Measurements from ENCODE around the gene KIN. TPM values are rescaled to one million over a fixed set of nuclear protein-coding genes. Genes with fewer than 3 reads are reported as not detected.
"Not testable (repeated sequence)": the region's sequence is repeated elsewhere in the genome, so short reads cannot be mapped to it uniquely, and the experiment has no call there.

Gene KIN, protein sequence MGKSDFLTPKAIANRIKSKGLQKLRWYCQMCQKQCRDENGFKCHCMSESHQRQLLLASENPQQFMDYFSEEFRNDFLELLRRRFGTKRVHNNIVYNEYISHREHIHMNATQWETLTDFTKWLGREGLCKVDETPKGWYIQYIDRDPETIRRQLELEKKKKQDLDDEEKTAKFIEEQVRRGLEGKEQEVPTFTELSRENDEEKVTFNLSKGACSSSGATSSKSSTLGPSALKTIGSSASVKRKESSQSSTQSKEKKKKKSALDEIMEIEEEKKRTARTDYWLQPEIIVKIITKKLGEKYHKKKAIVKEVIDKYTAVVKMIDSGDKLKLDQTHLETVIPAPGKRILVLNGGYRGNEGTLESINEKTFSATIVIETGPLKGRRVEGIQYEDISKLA
- total RNA-seq (2014; rRNA removed; shearing (Covaris generic)): 12.4 and 15.4 TPM in 2 replicates

DNA sequence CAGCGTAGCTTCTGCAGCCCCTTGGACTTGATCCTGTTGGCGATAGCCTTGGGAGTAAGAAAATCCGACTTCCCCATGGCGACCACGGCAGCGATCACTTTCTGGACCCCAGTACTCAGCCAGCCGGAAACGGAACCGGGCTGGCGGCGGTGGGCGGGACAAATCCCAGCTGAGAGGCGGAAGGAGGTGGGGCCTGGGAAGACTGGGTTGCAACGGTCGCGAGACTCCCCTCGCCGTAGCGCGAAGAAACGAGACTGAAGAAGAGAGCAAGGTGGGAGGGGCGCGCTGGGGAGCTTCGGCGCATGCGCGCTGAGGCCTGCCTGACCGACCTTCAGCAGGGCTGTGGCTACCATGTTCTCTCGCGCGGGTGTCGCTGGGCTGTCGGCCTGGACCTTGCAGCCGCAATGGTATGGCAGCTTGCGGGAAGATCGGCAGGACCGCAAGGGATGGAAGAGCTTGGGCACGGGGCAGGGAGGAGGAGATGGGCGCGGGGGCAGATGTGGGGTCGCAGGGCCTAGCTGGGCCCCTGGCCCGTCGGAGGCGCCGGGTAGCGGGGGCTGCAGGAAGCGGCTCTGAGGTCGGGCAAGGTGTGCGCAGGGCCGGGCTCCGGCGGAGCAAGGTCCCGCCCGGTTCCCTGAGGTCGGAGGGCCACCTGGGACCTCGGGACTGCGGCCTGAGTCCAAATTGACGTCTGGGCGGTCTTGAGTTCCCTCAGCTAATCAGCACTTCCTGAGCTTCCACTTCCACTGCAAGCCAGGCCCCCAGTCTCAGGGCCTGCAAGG lies at the start of gene KIN, which contains the start of gene ATP5F1C:
TSS of gene KIN (minus strand) at position 137 of the 782 bp plus-strand sequence. CDS start at position 77, 60 bp downstream.
TSS of gene ATP5F1C (plus strand) at position 321 of the 782 bp plus-strand sequence. CDS start at position 352, 31 bp downstream.
- DNase-seq (ENCODE audit: low spot score): peak; percentile 98
- in situ Hi-C loops (cut with HindIII; ENCODE audit: low sequenced_read_pairs): no loop called here

DNA sequence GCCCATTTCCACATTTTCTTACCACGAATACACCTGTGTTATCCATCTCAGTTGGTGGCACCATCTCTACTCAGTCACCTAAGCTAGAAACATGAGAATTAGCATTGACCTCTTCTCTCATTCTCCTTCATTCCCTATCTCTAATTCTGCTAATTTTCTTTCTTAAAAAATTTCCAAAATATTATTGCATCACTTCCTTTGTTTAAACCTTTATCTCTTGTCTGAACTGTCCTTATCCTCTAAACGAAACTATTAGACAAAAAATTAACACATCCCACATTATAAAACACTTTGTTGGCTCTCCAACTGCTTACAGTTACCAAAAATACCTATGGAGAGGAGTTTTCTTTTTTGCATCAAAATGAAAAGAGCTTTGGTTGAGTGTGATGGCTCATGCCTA lies 48.8 kb upstream of the KIN start:
- DNase-seq (ENCODE audit: low spot score): no peak
- in situ Hi-C loops (cut with HindIII; ENCODE audit: low sequenced_read_pairs): no loop called here

DNA sequence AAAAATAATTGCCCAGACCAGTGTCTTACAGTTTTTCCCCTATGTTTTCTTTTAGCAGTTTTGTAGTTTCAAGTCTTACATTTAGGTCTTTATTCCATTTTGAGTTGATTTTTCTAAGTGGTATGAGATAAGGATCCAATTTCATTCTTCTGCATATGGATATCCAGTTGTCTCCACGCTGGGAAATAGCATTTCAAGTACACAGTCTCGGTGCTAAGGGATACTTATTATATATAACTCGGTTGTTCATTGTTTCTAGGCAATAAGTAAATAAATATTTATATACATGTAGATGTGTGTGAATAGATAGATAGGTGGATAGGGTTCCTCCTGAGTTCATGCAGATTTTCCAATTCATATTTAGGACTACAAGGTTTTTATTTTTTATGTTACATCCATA lies 46.5 kb upstream of the KIN start:
- DNase-seq (ENCODE audit: low spot score): no peak
- in situ Hi-C loops (cut with HindIII; ENCODE audit: low sequenced_read_pairs): no loop called here

DNA sequence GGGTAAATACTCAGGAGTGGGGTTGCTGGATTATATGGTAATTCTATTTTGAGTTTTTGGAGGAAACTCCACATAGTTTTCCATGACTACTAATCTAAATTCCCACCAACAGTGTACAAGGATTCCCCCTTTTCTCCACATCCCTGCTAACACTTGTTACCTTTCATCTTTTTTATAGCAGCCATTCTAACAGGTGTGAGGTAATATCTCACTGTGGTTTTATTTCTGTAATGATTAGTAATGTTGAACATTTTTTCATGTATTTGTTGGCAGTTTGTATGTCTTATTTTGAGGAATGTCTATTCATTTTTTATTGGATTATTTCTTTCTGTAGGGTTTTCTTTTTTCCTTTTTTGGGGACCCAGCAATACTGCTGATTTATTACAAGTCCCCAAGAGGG lies 45.4 kb upstream of the KIN start:
- DNase-seq (ENCODE audit: low spot score): no peak
- in situ Hi-C loops (cut with HindIII; ENCODE audit: low sequenced_read_pairs): no loop called here

DNA sequence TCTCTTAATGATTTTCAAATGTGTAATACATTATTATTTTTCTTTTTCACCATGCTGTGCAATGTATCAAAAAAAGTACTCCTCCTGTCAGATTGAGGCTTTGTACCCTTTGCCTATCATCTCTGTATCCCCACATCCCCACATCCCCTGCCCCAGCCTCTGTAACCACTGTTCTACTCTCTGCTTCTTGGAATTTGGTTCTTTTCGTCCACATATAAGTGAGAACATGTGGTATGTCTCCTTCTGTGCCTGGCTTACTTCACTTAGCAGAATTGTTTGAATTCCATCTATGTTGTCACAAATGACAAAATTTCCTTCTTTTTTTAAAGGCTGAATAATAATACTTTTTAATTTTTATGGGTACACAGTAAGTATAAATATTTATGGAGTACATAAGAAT lies 44.3 kb upstream of the KIN start:
- in situ Hi-C loops (cut with HindIII; ENCODE audit: low sequenced_read_pairs): no loop called here

DNA sequence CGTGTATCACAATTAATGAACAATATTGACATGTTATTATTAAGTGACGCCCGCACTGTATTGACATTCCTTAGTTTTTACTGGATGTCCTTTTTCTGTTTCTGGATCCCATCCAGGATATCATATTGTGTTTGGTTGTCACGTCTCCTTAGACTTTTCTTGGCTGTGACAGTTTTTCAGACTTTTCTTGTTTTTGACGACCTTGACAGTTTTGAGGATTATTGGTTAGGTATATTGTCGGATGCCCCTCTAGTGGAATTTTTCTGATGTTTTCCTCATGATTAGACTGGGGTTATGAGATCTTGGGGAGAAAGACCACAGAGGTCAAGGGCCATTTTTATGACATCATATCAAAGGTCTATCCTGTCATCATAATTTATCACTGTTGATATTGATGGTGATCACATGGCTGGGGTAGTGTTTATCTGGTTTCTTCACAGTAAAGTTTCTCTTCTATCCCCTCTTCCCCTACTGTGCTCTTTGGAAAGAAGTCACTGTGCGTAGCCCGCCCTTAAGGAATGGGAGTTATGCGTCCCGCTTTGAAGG lies 41.6 kb upstream of the KIN start:
- in situ Hi-C loops (cut with HindIII; ENCODE audit: low sequenced_read_pairs): no loop called here
- DNase-seq (ENCODE audit: low spot score): no peak

More for the DNA sequence above, 44.3 kb upstream of the KIN start:
- DNase-seq (ENCODE audit: low spot score): no peak

DNA sequence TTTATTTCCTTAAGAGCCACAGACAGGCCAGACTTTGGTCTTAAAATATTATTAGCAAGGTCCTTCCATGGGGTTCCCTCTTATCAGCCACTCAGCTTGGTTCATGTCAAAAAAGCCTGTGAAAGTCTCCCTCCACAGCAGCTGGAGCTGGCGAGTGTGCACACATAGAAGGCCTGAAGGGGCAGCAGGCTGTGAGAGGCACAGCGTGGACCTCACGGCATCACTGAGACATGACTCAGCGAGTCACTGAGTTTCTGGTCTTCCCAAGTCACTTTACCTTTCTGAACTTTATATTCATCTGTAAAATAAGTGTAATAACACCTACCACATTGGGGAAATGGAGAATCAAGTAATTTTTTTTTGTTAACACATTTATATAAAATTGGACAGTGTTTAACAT lies 39.2 kb upstream of the KIN start:
- no peak for DNase-seq (ENCODE audit: low spot score)
- in situ Hi-C loops (cut with HindIII; ENCODE audit: low sequenced_read_pairs): no loop called here

DNA sequence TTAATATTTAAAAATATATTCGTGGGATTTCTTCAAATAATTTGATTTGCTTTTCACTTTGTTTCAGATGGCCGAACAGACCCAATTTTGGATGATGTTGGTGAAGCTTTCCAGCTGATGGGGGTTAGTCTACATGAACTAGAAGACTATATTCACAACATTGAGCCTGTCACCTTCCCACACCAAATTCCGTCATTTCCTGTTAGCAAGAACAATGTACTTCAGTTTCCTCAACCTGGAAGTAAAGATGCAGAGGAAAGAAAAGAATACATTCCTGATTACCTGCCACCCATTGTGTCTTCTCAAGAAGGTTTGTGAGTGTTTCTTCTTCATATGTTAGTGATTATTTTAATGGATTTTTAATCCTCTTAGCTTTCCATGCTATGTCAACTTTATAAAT lies 36.5 kb upstream of the KIN start:
- no peak for DNase-seq (ENCODE audit: low spot score)
- in situ Hi-C loops (cut with HindIII; ENCODE audit: low sequenced_read_pairs): no loop called here

DNA sequence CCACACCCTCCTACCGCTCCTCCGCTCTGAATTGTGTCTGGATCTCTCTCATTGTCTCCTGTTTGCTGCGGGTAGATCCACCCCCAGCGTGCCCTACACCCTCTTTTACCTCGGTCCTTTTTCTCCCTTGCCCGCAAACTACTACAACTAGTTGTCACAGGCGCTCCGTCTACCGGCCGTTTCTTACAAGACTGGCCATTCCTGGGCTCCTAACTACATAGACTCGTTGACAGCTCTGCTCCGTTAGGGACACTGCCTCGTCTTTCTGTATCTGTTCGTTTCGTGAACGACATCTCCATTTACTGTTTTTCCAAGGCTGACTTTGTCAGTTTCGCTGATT lies 31.3 kb upstream of the KIN start:
- in situ Hi-C loops (cut with HindIII; ENCODE audit: low sequenced_read_pairs): no loop called here
- DNase-seq (ENCODE audit: low spot score): peak; percentile 70

DNA sequence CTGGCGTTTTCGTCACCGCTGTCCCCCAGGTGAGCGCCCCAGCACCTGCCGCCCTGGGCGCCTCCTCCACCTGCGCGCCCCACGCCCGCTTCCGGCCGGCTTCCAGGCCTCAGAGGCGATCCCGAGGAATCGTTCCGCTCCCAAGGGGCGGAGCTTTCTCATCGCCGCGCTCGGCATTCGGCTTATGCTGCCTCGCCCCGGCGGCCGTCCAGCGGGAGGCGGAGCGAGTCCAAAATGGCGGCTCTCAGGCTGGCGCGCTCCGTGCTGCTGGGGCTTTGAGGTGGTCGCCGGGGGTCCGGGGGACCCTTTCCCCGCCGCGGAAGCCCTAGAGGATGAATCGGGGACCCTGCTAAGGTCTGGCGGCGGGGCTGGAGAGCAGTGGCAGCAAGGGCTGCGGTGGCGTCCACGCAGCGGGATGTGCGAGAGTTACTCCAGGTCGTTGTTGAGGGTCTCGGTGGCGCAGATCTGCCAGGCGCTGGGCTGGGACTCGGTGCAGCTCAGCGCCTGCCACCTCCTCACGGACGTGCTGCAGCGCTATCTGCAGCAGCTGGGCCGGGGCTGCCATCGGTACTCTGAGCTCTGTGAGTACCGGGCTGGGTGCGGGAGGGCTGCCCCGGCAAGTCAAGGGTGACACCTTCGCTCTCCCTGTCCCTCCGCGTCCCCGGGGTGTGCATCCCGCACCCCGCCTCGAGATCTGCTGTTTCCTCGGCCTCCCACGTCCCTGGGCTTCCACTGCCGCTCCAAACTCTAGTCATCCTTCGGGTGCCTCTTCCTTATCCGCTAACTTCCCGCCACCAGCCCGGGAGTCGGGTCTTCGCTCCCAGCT lies 30.7 kb upstream of the KIN start, which contains the start of gene TAF3:
TSS of gene TAF3 (plus strand) at position 211 of the 826 bp plus-strand sequence. CDS start at position 416, 205 bp downstream.
- in situ Hi-C loops (cut with HindIII; ENCODE audit: low sequenced_read_pairs): no loop called here
- peak; percentile 88 for DNase-seq (ENCODE audit: low spot score)

DNA sequence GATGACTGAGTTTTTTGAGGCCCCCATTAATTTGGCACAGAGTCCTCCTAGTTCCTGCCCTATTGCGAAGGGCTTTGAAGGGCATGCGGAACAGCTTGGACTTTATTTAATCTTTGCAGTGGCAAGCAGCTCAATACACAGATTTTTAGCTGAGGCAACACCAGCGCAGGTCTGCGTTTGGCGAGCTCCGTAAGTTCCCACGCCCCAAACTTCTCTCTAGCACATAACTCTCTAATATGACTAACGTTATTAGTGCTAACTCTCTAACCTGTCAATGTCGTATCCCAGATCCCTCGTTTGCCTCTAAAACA lies 30.1 kb upstream of the KIN start:
- in situ Hi-C loops (cut with HindIII; ENCODE audit: low sequenced_read_pairs): no loop called here
- no peak for DNase-seq (ENCODE audit: low spot score)

DNA sequence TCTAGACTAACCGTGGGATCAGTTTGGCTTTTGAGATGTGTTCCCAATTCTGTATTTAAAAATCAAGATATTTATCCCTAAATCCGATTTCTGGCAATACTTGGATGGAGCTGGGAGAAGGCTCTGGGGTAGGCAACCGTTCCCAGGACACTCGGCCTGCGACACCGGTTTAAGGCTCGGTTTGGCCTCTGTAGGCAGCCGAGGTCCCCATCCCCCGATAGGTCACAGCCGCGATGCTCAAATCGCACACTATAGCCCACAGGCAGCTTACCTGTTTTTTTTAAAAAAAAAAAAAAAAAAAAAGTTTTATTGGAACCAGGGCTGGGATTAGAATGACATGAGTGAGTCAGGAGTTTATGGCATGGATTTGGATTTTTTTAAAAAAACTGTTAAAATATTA lies 29.8 kb upstream of the KIN start:
- no peak for DNase-seq (ENCODE audit: low spot score)
- in situ Hi-C loops (cut with HindIII; ENCODE audit: low sequenced_read_pairs): no loop called here

DNA sequence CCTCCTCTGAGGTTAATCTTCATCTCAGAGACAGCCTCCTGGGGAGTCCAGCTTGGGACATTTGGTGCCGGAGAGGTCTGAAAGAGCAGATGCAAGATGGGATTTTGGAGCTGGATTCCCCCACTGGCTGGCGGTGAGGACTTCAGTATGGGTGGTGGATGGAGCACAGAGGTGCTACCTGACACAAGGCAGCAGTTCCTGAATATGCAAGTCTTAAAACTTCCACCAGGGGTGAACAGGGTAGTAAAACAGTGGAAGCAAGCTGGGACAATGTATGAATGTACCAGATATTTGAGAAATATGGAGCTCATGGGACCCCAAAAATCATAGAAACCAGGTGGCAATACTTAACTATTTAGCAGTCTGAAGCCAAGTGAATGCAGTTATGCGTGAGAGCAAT lies 25.7 kb upstream of the KIN start:
- in situ Hi-C loops (cut with HindIII; ENCODE audit: low sequenced_read_pairs): no loop called here

DNA sequence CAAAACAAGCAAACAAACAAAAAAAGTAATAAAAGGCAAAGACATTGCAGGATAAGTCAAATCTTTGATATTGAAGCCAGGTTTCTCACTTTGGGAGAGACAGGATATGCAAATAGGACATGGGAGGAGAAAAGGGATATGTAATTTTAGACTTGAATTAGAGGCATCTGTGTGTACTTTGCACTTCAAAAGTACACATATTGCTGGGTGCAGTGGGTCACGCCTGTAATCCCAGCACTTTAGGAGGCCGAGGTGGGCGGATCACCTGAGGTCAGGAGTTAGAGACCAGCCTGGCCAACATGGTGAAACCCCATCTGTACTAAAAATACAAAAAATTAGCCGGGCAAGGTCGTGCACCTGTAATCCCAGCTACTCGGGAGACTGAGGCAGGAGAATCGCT lies 23.9 kb upstream of the KIN start:
- DNase-seq (ENCODE audit: low spot score); in situ Hi-C loops (cut with HindIII; ENCODE audit: low sequenced_read_pairs): not testable (repeated sequence)

More for the DNA sequence above, 25.7 kb upstream of the KIN start:
- no peak for DNase-seq (ENCODE audit: low spot score)

DNA sequence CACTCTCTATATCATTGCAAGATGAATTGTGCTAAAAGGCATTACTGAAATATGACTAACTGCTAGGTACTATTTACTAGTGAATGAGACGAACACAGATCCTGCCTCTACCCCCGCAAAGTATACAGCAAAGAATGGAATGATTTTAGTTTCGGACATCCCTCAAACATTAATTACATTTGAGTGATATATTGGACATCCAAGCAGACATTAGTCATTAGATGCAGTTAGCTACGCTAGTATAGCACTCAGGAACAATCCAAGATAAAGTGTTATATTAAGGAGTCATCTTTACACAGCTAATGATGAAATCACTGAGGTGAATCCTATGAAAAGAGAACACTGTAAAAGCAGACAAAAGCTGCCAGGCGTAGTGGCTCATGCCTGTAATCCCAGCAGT lies 23.2 kb upstream of the KIN start:
- in situ Hi-C loops (cut with HindIII; ENCODE audit: low sequenced_read_pairs): no loop called here

DNA sequence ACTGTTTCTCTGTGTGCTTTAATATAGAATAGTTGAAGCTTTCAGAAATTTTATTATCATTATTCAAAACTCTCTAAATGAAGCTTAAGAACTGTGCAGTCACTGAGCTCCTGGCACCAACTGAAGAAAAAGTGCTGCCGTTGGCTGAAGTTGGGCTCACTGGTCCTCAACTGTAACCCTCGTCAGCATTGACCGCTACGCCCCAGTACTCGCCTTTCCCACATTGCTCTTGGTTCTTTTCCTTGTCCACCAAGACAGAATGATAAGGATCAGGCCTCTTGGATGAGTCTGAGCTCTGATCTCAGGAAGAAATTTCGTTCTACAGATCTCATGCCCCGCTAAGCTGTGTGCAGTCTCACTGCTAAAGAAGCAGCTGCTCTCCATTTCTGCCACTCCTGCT lies 22.6 kb upstream of the KIN start:
- in situ Hi-C loops (cut with HindIII; ENCODE audit: low sequenced_read_pairs): no loop called here
- DNase-seq (ENCODE audit: low spot score): no peak

More for the DNA sequence above, 23.2 kb upstream of the KIN start:
- no peak for DNase-seq (ENCODE audit: low spot score)

DNA sequence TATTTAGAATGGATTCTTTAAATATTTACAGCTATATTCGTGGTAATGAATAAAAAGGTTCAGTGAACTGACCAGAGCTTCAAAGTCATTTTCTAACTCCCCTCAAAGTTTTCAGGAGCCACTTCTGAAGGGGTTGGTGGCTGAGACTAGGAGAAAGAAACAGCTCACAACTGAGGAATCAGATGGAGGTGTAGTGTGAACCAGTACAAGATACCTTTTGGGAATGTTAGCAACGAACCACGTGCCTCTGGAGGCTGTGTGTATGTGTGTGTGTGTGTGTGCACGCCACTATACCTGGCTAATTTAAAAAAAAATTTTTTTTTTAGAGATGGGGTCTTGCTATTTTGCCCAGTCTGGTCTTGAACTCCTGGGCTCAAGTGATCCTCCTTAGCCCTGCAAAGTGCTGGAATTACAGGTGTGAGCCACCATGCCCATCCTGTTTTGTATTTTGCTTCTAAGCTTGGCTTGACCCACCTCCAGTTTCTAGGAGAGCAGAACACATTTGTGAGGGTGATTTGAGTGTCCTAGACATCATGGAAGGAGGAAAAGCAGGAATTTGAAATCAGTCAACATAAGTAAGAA lies 21.0 kb upstream of the KIN start:
- in situ Hi-C loops (cut with HindIII; ENCODE audit: low sequenced_read_pairs): no loop called here
- no peak for DNase-seq (ENCODE audit: low spot score)

DNA sequence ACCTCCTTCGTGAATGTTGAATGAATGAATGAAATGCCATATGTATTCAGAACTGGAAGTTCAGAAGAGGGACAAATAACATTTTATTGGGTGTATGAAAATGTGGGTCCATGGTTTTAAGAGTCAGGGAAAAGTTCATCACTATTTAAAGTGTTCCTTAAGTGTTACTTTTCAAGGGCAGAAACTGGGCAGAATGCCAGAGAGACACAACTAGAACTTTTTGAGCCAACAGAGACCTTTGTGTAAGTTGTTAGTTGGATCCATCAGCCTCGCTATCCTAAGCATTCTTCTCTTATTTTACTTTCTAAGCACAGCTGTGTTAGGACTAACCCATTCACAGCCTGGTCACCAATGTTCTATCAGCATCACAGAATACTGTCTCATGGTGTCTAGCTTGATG lies 16.9 kb upstream of the KIN start:
- in situ Hi-C loops (cut with HindIII; ENCODE audit: low sequenced_read_pairs): no loop called here

DNA sequence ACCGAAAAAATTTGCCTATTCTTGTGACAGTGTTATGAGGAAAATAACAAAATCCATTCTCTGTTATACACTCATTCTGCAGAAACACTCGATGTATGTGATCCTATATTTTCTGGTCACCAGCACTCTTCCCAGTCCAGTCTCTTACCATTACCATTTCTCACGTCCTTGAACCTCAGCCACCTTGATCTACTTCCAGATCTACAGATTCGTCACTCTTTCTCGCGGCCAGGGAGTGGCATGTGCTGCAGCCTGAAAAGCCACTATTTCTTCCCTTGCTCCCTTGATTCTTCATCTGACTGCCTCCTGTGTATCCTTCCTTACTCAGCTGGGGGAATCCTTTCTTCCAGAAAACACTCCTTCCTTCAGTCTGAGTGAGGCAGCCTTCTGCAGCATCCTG lies 16.4 kb upstream of the KIN start:
- no peak for DNase-seq (ENCODE audit: low spot score)

More for the DNA sequence above, 16.9 kb upstream of the KIN start:
- DNase-seq (ENCODE audit: low spot score): no peak

More for the DNA sequence above, 16.4 kb upstream of the KIN start:
- in situ Hi-C loops (cut with HindIII; ENCODE audit: low sequenced_read_pairs): no loop called here
